PC-3 (cell line): Measurements from ENCODE around the gene BMPR1A. TPM values are rescaled to one million over a fixed set of nuclear protein-coding genes. Genes with fewer than 3 reads are reported as not detected.

Experiments
- ATAC-seq: fragments of 200-7000 bp; cut with Tn5 transposase; 2 replicates; pipeline ENCODE4 v1.9.1; 2020; ENCODE audit warnings: mild to moderate bottlenecking, moderate library complexity
- BruUV-seq: library from RNA; stranded (reverse); fragments of 400-500 nt; replicated peaks from 2 replicates; lab custom pipeline; 2021; lab: Mats Ljungman, UMichigan
- CTCF ChIA-PET: fragments of 300-600 bp; sonication (Branson Sonifier 250); formaldehyde crosslinking; loops from one replicate; lab custom pipeline; 2022; ENCODE audit warnings: antibody characterized with exemption; lab: Charles Lee
- POLR2A ChIA-PET: fragments of 300-600 bp; sonication (Branson Sonifier 250); formaldehyde crosslinking; loops from one replicate; lab custom pipeline; 2022; ENCODE audit warnings: antibody characterized with exemption; ENCODE audit not compliant: unreplicated experiment; lab: Charles Lee
- DNase-seq: peaks from one replicate; pipeline ENCODE4 v3.0.0-alpha.2; 2015
- H2AFZ ChIP-seq: fragments of 300-600 bp; sonication (generic); 2 replicates; pipeline ENCODE4 v1.6.0; 2016; ENCODE audit warnings: antibody characterized with exemption, low read length
- H3F3A ChIP-seq: fragments of 300-600 bp; sonication (generic); one replicate; pipeline ENCODE4 v1.6.0; 2017; ENCODE audit warnings: antibody characterized with exemption, low read length, control low read depth, mild to moderate bottlenecking; ENCODE audit not compliant: unreplicated experiment
- H3K27ac ChIP-seq: fragments of 300-600 bp; sonication (generic); 2 replicates; pipeline ENCODE4 v1.5.1; 2016; ENCODE audit warnings: mild to moderate bottlenecking, low read length
- H3K27me3 ChIP-seq: fragments of 300-600 bp; sonication (generic); 2 replicates; pipeline ENCODE4 v1.6.1; 2016; ENCODE audit warnings: low read length, mixed read lengths
- H3K36me3 ChIP-seq: fragments of 300-600 bp; sonication (generic); 2 replicates; pipeline ENCODE4 v1.6.1; 2016; ENCODE audit warnings: low read depth, mixed run types, low read length, mixed read lengths
- H3K4me1 ChIP-seq: fragments of 300-600 bp; sonication (generic); 2 replicates; pipeline ENCODE4 v1.5.1; 2016; ENCODE audit warnings: low read length; ENCODE audit not compliant: insufficient read depth
- H3K4me2 ChIP-seq: fragments of 300-600 bp; sonication (generic); 2 replicates; pipeline ENCODE4 v1.6.0; 2016; ENCODE audit warnings: low read length
- H3K4me3 ChIP-seq: fragments of 300-600 bp; sonication (generic); 2 replicates; pipeline ENCODE4 v1.5.1; 2016; ENCODE audit warnings: mild to moderate bottlenecking, low read length, mixed read lengths
- H3K79me2 ChIP-seq: fragments of 300-600 bp; sonication (generic); 2 replicates; pipeline ENCODE4 v1.6.1; 2017; ENCODE audit warnings: low read length, mixed read lengths
- H3K9ac ChIP-seq: fragments of 300-600 bp; sonication (generic); 2 replicates; pipeline ENCODE4 v1.6.0; 2016; ENCODE audit warnings: mild to moderate bottlenecking, low read length
- H3K9me2 ChIP-seq: fragments of 300-600 bp; sonication (generic); replicated peaks from 2 replicates; pipeline ENCODE4 v1.6.1; 2016; ENCODE audit warnings: mixed run types, low read length, mixed read lengths
- H3K9me3 ChIP-seq: fragments of 300-600 bp; sonication (generic); 2 replicates; pipeline ENCODE4 v1.6.1; 2016; ENCODE audit warnings: low read length, mixed read lengths
- H4K20me1 ChIP-seq: fragments of 300-600 bp; sonication (generic); 2 replicates; pipeline ENCODE4 v1.6.1; 2016; ENCODE audit warnings: low read length, mixed read lengths
- CTCF ChIP-seq: fragments of 300-600 bp; sonication (generic); conservative IDR thresholded peaks from 2 replicates; pipeline ENCODE4 v1.5.1; 2017; ENCODE audit warnings: antibody characterized with exemption, low read depth, mild to moderate bottlenecking, low read length
- EZH2 ChIP-seq: fragments of 300-600 bp; sonication (generic); IDR thresholded peaks from one replicate; pipeline ENCODE4 v1.6.1; 2017; ENCODE audit warnings: antibody characterized with exemption, mild to moderate bottlenecking, low read length; ENCODE audit not compliant: unreplicated experiment
- EZH2phosphoT487 ChIP-seq: fragments of 300-600 bp; sonication (generic); IDR thresholded peaks from 2 replicates; pipeline ENCODE4 v1.6.1; 2018; ENCODE audit warnings: mild to moderate bottlenecking, antibody characterized with exemption, low read length, borderline replicate concordance
- intact Hi-C: fragments of 100-400 bp; cut with micrococcal nuclease; formaldehyde crosslinking; loops from 2 replicates; pipeline ENCODE4 v1.9.0; 2023
- total RNA-seq: library from RNA; depleted of rRNA; stranded (reverse); fragments of >200 nt; gene quantifications from 2 replicates; pipeline ENCODE4 v1.2.3, GENCODE V29; 2014

The BMPR1A gene
- total RNA-seq, 1 experiment from 2014 or later = 14.5 TPM

- Histone ChIP-seq H3K4me1 (peaks cover 9% of the 10 kb centered on the region), H3K9me2 (no peaks in the 10 kb centered on the region), H3K27me3 (no peaks in the 10 kb centered on the region), H4K20me1 (no peaks in the 10 kb centered on the region), H3K36me3 (no peaks in the 10 kb centered on the region), H3K9me3 (no peaks in the 10 kb centered on the region), H2AFZ (no peak overlapping the region), H3K27ac (no peak overlapping the region), H3K79me2 (no peaks in the 10 kb centered on the region), H3F3A (no peaks in the 10 kb centered on the region), H3K4me2 (no peak overlapping the region), H3K9ac (no peak overlapping the region), H3K4me3 (no peak overlapping the region)
- intact Hi-C loops = no loop called here
- no TSS peak for BruUV-seq
- POLR2A ChIA-PET = no interaction called here
- CTCF ChIA-PET = no interaction called here
- DNase-seq (no peak), ATAC-seq (no peak)
- TF ChIP-seq EZH2phosphoT487 (no peak), EZH2 (no peak), CTCF (no peak)
Observed at GRCh38 chr10:86707505-86707904, 48.9 kb upstream of the BMPR1A start.

- ChIA-PET CTCF (no interaction called here), POLR2A (no interaction called here)
- Histone ChIP-seq H3K4me1 (peaks cover 9% of the 10 kb centered on the region), H3K79me2 (no peaks in the 10 kb centered on the region), H4K20me1 (no peaks in the 10 kb centered on the region), H3K9me2 (no peaks in the 10 kb centered on the region), H3K4me3 (no peak overlapping the region), H3K36me3 (no peaks in the 10 kb centered on the region), H3K27me3 (no peaks in the 10 kb centered on the region), H3K27ac (no peak overlapping the region), H2AFZ (no peak overlapping the region), H3K9me3 (no peaks in the 10 kb centered on the region), H3K4me2 (no peak overlapping the region), H3F3A (no peaks in the 10 kb centered on the region), H3K9ac (no peak overlapping the region)
- no peak for TF ChIP-seq EZH2phosphoT487
- no peak for TF ChIP-seq EZH2
- no peak for TF ChIP-seq CTCF
- intact Hi-C loops = no loop called here
- no TSS peak for BruUV-seq
- DNase-seq (no peak), ATAC-seq (no peak)
Observed at GRCh38 chr10:86708068-86708782, 48.2 kb upstream of the BMPR1A start.

GRCh38 chr10:86708783-86709380 lies 47.5 kb upstream of the BMPR1A start:
- H3K9ac ChIP-seq = no peak overlapping the region
- H2AFZ ChIP-seq = no peak overlapping the region
- DNase-seq (no peak), ATAC-seq (no peak)
- no peaks in the 10 kb centered on the region for H3K36me3 ChIP-seq
- intact Hi-C loops = no loop called here
- H3F3A ChIP-seq = no peaks in the 10 kb centered on the region
- no peak overlapping the region for H3K4me3 ChIP-seq
- H3K79me2 ChIP-seq = no peaks in the 10 kb centered on the region
- POLR2A ChIA-PET = no interaction called here
- H4K20me1 ChIP-seq = no peaks in the 10 kb centered on the region
- CTCF ChIA-PET = no interaction called here
- H3K27ac ChIP-seq = no peak overlapping the region
- H3K27me3 ChIP-seq = no peaks in the 10 kb centered on the region
- H3K4me1 ChIP-seq = peaks cover 9% of the 10 kb centered on the region
- no peaks in the 10 kb centered on the region for H3K9me3 ChIP-seq
- H3K9me2 ChIP-seq = no peaks in the 10 kb centered on the region
- no peak overlapping the region for H3K4me2 ChIP-seq
- TF ChIP-seq EZH2phosphoT487 (no peak), CTCF (no peak), EZH2 (no peak)
- no TSS peak for BruUV-seq
